Activated naive CD8-positive, alpha-beta T cell treated with anti-CD3 and anti-CD28 coated beads, Interleukin-2, amount 10 ng/mL, durations not matched to agents 7 days and 5 days (primary cell): ENCODE data around the gene GABRR2. TPM values are rescaled to one million over a fixed set of nuclear protein-coding genes. Genes with fewer than 3 reads are reported as not detected.

Experiments used
- ATAC-seq: fragments of 150-1000 bp; cut with Tn5 transposase; one replicate; pipeline ENCODE4 v1.10.0; 2021; ENCODE audit warnings: low read depth, moderate library complexity
- POLR2A ChIA-PET: fragments of 350-600 bp; sonication (Branson Sonifier 250); formaldehyde crosslinking; loops from one replicate; lab custom pipeline; 2021; ENCODE audit warnings: antibody characterized with exemption; lab: Charles Lee
- DNase-seq: peaks from one replicate; pipeline ENCODE4 v3.0.0; 2021
- H3K27ac Mint-ChIP-seq: one replicate; pipeline ENCODE4 v1.8.0; 2022; ENCODE audit warnings: mild to moderate bottlenecking, mixed read lengths
- H3K27me3 Mint-ChIP-seq: one replicate; pipeline ENCODE4 v1.8.0; 2022; ENCODE audit warnings: mild to moderate bottlenecking, moderate library complexity, mixed read lengths
- H3K36me3 Mint-ChIP-seq: one replicate; pipeline ENCODE4 v1.8.0; 2021; ENCODE audit warnings: mild to moderate bottlenecking, mixed read lengths
- H3K4me1 Mint-ChIP-seq: one replicate; pipeline ENCODE4 v1.8.0; 2021; ENCODE audit warnings: mixed read lengths
- H3K4me3 Mint-ChIP-seq: one replicate; pipeline ENCODE4 v1.8.0; 2022; ENCODE audit warnings: mild to moderate bottlenecking, moderate library complexity, mixed read lengths
- H3K9me3 Mint-ChIP-seq: one replicate; pipeline ENCODE4 v1.8.0; 2021; ENCODE audit warnings: mixed read lengths
- total RNA-seq, 2 experiments: library from RNA; stranded (reverse); gene quantifications; one replicate each; pipeline ENCODE4 v1.2.3, GENCODE V29; 2021

GABRR2 gene
- total RNA-seq, 2 experiments from 2014 or later = 0.74 to 0.75 TPM

DNA sequence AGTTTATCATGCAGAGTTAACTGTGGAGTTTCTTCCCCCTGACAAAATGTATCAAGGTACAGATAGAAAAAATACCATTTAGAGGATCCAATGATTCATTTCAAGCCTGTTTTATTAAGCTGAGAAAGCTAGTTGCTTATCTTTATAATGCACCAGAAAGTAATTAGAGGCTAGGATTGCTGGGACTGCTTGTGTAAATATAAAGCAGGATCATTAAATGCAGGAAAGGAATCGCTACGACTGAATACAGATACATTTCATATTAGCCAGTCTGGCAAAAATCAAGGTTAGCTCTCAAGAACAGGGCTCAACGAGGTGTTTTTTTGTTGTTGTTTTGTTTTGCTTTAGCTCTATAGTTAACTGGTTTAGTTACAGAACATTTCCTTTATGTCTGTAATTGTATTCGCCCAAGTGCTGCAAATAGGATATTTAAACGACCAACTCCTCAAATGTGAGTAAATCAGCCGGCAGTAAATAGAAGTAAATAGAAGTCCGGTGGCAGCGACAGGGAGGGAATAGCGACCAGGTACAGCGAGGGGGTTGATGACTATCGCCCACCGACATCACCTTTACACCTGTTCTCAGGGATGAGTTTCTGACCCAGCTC, 36.7 kb upstream of the GABRR2 start:
- Mint-ChIP-seq H3K9me3 (no peaks in the 10 kb centered on the region), H3K27ac (peak overlapping the region; percentile 93), H3K4me3 (peak overlapping the region; percentile 96), H3K4me1 (peaks cover 48% of the 10 kb centered on the region), H3K36me3 (peaks cover 1% of the 10 kb centered on the region), H3K27me3 (no peaks in the 10 kb centered on the region)
- DNase-seq (no peak), ATAC-seq (no peak)
- POLR2A ChIA-PET = interaction anchor here (0.5 to 4.6 kb wide), 11 partner anchors 8 to 512 kb away, joined by 3 to 24 read pairs (median 6); partner anchors contain the start of genes CASP8AP2, LYRM2, PM20D2 and PNRC1

DNA sequence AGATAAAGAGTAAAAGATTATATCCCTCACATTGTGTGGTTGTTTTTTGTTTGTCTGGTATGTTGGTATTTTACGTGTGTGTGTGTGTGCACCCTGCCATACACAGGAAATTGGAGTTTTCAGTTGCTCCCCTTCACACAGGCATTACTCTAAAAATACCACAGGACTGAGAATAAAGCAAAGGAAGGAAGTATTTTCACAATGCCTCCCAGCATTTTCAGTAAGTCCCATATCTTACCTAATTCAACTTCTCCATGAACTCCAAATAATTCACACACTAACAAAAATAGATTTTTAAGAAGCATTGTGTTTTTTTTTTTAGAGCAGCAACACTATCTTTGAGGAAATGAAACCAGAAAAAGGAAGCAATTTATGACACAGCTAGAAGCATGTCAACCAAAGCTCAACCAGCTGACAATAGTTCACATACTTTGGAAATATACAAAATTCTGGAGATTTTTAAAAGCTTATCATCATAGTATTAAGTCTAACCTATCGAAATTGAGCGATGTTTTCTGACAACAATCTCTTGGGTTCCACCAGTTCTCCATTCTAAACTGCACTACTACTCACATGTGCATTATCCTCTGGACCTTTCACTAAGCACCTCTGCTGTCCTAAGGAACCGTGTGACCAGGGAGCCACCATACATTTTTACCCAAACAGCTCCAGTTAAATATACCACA, 35.3 kb upstream of the GABRR2 start:
- Mint-ChIP-seq H3K27ac (peak overlapping the region; percentile 80), H3K36me3 (peaks cover 1% of the 10 kb centered on the region), H3K4me1 (peaks cover 45% of the 10 kb centered on the region), H3K4me3 (peak overlapping the region; percentile 96), H3K27me3 (no peaks in the 10 kb centered on the region), H3K9me3 (no peaks in the 10 kb centered on the region)
- no peak for ATAC-seq
- DNase-seq = no peak
- POLR2A ChIA-PET = interaction anchor here (0.5 to 2.4 kb wide), 9 partner anchors 10 to 1878 kb away, joined by 3 to 12 read pairs (median 6); partner anchors contain the start of genes LYRM2, MAP3K7 and PM20D2

DNA sequence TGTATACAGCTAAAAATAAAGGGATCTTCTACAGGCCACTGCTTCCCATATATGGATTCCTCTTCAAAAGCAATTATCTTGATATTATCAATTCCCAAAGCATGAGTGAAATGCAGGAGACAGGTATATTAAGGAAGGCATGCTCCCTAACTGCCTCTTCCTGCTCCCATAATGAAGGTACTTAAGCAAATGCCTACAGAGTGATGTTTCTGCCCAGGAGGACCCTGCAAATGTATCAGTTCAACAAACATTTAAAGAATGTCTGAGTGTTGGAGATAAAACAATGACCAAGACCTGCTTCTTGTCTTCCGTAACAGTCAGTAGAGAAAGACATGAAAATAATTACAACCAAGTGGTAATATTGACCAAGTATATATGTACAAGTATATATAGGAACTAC, 33.3 kb upstream of the GABRR2 start:
- POLR2A ChIA-PET = no interaction called here
- DNase-seq = no peak
- Mint-ChIP-seq H3K27ac (no peak overlapping the region), H3K36me3 (peaks cover 1% of the 10 kb centered on the region), H3K4me1 (peaks cover 40% of the 10 kb centered on the region), H3K9me3 (no peaks in the 10 kb centered on the region), H3K4me3 (no peak overlapping the region), H3K27me3 (no peaks in the 10 kb centered on the region)
- no peak for ATAC-seq

DNA sequence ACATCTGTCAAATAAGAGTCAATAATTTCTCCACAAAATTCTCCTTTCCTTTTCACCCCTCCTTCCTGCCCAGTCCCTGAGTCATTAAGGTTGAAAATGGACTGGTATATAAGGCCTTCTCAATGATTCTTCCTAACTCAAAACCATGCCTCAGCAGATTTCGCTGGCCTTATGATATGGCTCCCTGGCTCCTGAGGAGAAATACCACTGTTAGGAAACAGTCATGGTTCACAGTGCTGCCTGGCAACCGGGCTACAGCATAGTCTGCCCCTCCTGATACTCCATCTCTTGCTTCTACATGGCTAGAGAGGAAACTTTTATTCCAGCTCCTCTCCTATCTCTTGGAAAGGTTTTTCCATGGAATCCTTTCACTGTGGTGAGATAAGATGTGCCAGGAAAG, 32.7 kb upstream of the GABRR2 start:
- no peak for ATAC-seq
- Mint-ChIP-seq H3K4me3 (no peak overlapping the region), H3K27ac (no peak overlapping the region), H3K27me3 (no peaks in the 10 kb centered on the region), H3K9me3 (no peaks in the 10 kb centered on the region), H3K36me3 (peaks cover 1% of the 10 kb centered on the region), H3K4me1 (peaks cover 39% of the 10 kb centered on the region)
- no peak for DNase-seq
- POLR2A ChIA-PET = interaction anchor here (1.2 kb wide), 1 partner anchor 9 kb away, joined by 4 read pairs; no protein-coding TSS in a partner anchor

DNA sequence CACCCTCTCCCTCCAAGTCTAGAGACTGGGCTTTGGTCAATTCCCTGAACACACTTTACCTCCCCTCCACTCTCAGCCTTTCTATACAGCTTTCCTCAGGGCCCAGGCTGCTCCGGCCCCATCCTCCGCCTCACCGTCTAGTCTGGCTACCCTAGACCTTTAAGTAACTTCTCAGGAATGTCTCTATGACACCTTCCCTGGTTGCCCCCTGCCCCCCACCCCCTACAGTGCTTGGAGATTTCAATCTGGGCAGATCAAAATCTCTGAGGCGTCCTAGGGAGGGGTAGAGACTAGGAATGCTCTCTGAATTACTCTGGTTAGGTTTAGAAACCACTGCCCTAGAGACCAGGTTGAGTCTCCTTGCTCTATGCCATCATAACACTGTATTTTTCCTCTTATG, 31.3 kb upstream of the GABRR2 start:
- Mint-ChIP-seq H3K27me3 (no peaks in the 10 kb centered on the region), H3K9me3 (no peaks in the 10 kb centered on the region), H3K27ac (no peak overlapping the region), H3K4me3 (no peak overlapping the region), H3K4me1 (peaks cover 37% of the 10 kb centered on the region), H3K36me3 (peaks cover 1% of the 10 kb centered on the region)
- DNase-seq (no peak), ATAC-seq (no peak)
- POLR2A ChIA-PET = interaction anchor here (1.3 kb wide), 1 partner anchor 9 kb away, joined by 3 read pairs; no protein-coding TSS in a partner anchor

DNA sequence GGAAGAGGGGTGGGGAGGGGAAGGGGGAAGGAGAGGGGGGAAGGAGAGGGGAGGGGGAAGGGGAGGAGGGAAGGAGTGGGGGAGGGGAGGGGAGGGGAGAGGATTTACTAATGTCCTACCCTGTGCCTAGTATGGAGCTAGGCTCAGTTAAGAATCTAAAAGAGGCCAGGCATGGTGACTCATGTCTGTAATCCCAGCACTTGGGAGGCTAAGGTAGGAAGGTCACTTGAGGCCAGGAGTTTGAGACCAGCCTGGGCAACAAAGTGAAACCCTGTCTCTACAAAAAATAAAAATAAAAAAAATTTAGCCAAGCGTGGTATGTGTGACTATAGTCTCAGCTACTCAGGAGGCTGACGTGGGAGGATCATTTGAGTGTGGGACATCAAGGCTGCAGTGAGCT, 24.5 kb upstream of the GABRR2 start:
- Mint-ChIP-seq H3K9me3 (no peaks in the 10 kb centered on the region), H3K4me1 (peaks cover 8% of the 10 kb centered on the region), H3K27me3 (no peaks in the 10 kb centered on the region), H3K27ac (no peak overlapping the region), H3K4me3 (no peak overlapping the region), H3K36me3 (peaks cover 21% of the 10 kb centered on the region)
- POLR2A ChIA-PET = no interaction called here
- DNase-seq = no peak
- no peak for ATAC-seq

DNA sequence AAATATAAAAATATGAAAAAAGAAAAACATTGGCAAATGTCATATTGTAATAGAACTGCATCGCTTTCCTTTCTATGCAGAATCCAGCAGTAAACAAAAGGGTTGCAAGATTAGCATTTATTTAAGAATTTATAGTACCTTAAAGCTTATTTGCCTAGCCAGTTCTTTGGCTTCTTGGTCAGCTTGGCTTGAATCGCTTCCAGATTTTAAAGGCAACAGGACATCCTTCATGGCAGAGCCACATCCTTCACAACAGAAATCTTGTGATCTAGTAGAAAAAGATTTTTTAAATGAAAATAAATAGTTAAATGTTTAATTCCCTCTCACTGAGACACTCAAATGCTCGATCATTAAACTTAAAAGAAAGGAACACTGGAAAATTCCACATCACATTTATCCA, 20.1 kb upstream of the GABRR2 start:
- DNase-seq (no peak), ATAC-seq (no peak)
- peaks cover 4% of the 10 kb centered on the region for H3K4me1 Mint-ChIP-seq
- H3K4me3 Mint-ChIP-seq = no peak overlapping the region
- no peaks in the 10 kb centered on the region for H3K9me3 Mint-ChIP-seq
- no peak overlapping the region for H3K27ac Mint-ChIP-seq
- H3K36me3 Mint-ChIP-seq = peaks cover 33% of the 10 kb centered on the region
- POLR2A ChIA-PET = no interaction called here
- H3K27me3 Mint-ChIP-seq = no peaks in the 10 kb centered on the region

DNA sequence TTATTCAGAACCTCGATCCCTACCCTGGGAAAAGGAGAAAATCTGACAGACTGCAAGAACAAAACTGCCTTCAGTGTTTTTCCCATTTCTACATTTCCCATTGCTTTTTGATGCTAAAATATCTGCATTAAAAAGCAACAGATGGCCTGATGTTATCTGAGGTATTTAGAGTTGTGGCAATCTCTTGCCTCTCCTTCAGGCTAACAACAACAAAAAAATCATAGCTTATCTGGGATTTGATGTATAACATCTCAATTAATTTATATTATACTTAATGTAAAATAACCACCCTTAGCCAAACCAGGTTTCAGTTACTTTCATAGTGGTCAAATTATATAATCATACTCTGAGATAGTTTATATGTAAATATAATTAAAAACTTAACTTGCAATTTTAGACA, 15.8 kb upstream of the GABRR2 start:
- POLR2A ChIA-PET = no interaction called here
- Mint-ChIP-seq H3K4me1 (no peaks in the 10 kb centered on the region), H3K36me3 (peaks cover 38% of the 10 kb centered on the region), H3K9me3 (no peaks in the 10 kb centered on the region), H3K4me3 (no peak overlapping the region), H3K27ac (no peak overlapping the region), H3K27me3 (no peaks in the 10 kb centered on the region)
- no peak for ATAC-seq
- DNase-seq = no peak

DNA sequence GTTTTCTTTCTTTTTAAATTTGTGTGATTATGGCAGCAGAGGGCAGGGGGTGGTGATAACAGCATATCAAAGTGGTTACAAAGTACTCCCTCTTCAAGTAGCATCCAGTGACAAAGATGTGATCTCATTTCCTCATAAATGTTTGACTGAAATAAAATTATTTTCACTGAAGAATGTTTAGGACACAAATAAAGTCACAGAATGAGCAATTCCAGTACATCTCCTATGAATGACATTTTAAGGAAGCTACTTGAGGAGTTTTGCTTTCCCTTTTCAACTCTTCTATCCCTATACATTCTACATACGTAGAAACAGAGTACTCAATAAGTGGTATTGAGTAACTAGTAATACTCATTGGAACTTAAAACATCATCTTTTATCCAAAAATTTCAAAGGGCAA, 13.9 kb upstream of the GABRR2 start:
- no peak for DNase-seq
- no peaks in the 10 kb centered on the region for H3K27me3 Mint-ChIP-seq
- no peaks in the 10 kb centered on the region for H3K9me3 Mint-ChIP-seq
- no peaks in the 10 kb centered on the region for H3K4me1 Mint-ChIP-seq
- POLR2A ChIA-PET = no interaction called here
- H3K27ac Mint-ChIP-seq = no peak overlapping the region
- peaks cover 39% of the 10 kb centered on the region for H3K36me3 Mint-ChIP-seq
- H3K4me3 Mint-ChIP-seq = no peak overlapping the region
- ATAC-seq = no peak

DNA sequence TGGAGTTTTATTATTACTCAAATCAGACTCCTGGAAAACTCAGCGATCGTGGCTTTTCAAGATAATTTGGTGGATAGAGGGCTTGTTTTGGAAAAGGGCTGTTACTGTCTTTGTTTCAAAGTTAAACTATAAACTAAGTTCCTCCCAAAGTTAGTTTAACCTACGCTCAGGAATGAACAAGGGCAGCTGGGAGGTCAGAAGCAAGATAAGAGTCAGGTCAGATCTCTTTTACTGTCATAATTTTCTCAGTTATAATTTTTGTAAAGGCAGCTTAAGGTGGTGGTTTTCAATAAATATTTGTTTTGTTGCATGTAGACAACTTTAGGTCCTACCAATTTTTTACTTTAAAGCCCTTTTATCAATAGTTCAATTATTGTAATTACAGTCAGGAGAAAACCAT, 9.2 kb upstream of the GABRR2 start:
- Mint-ChIP-seq H3K4me1 (no peaks in the 10 kb centered on the region), H3K27ac (no peak overlapping the region), H3K9me3 (peaks cover 1% of the 10 kb centered on the region), H3K27me3 (no peaks in the 10 kb centered on the region), H3K36me3 (peaks cover 35% of the 10 kb centered on the region), H3K4me3 (no peak overlapping the region)
- DNase-seq = no peak
- no peak for ATAC-seq
- POLR2A ChIA-PET = no interaction called here

DNA sequence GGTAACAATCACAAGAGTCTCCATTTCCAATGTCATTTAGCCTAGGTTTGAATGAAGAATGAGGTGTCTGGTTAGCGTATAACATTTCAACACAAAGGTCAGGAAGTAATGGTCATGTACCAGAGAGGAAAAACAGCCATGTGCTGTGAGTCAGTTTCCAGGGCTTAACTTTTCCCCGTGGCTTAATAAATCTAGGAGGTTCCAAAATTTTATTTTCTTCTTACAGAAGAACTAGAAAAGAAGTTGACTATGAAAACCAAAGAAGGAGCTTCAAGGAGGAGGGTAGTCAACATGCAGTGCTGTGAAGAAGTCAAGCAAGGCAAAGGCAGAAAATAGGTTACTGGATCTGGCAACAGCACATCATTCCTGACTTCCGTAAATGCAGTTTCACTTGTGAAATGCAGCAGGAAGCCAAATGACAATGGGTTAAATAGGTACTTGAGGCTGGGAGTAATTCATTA, 8.4 kb upstream of the GABRR2 start:
- no peak overlapping the region for H3K27ac Mint-ChIP-seq
- ATAC-seq (no peak), DNase-seq (no peak)
- H3K9me3 Mint-ChIP-seq = peaks cover 1% of the 10 kb centered on the region
- H3K4me1 Mint-ChIP-seq = no peaks in the 10 kb centered on the region
- no peaks in the 10 kb centered on the region for H3K27me3 Mint-ChIP-seq
- POLR2A ChIA-PET = no interaction called here
- peaks cover 32% of the 10 kb centered on the region for H3K36me3 Mint-ChIP-seq
- H3K4me3 Mint-ChIP-seq = no peak overlapping the region

DNA sequence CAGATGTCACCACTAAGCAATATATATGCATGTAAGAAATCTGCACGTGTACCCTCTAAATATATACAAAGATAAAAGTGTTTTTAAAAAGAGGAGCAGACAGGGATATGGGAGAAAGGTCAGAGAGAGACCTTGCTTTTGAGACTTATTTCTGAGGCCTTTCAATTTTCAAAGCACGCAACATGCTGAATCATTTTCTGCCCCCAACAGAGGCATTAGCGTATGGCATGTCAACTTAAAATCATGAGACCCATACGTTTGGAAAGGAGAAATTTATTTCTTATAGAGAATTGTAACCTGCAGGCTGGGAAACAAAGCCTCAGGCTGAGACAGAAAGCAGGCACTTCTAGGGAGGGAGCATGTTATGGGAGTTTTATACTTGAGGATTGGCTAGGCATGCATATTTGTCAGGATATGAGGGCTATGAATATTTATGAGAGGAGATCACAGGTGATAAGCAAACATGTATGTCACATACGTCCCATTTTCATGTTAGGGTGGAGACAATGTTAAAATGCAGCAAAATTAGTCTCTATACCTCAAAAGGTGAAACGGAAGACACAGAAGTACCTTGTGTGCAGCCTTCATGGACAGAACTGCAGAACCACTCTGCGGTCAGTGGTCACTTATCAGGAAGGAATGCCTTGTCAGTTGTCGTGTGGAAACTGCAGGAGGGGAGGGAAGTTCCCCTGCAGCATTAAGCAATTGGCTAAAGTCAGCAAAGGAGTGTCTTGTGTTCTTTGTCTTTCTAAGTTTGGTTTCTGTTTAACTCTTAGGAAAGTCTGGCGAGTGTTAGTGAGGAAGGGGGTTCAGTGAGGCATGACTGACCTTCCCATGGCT, 6.3 kb upstream of the GABRR2 start:
- peaks cover 1% of the 10 kb centered on the region for H3K9me3 Mint-ChIP-seq
- H3K27ac Mint-ChIP-seq = no peak overlapping the region
- no peak for ATAC-seq
- H3K4me3 Mint-ChIP-seq = no peak overlapping the region
- peaks cover 30% of the 10 kb centered on the region for H3K36me3 Mint-ChIP-seq
- no peaks in the 10 kb centered on the region for H3K27me3 Mint-ChIP-seq
- peaks cover 3% of the 10 kb centered on the region for H3K4me1 Mint-ChIP-seq
- no peak for DNase-seq
- POLR2A ChIA-PET = no interaction called here

DNA sequence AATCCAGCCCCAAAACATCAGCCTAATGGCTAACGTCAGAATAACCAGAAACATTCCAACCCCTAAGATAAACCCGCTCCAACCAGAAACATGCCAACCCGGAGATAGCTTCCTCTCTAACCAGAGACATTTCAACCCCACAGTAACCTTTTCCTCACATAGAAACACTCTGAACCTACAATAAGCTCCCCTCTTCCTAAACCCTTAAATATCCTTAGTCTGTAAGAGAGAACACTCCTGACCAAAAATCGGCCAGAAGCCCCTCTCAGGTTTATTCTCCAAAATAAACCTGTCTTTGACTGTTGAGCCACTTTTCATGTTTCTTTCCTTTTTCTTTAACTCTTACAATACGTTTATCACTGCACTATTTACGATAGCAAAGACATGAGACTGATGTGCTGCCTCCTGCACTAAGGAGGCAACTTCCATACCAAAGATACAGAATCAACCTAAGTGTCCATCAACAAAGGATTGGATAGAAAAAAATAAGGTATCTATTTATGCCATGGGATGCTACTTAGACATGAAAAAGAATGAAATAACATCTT, 5.0 kb upstream of the GABRR2 start:
- no peak for DNase-seq
- Mint-ChIP-seq H3K27ac (no peak overlapping the region), H3K4me1 (peaks cover 3% of the 10 kb centered on the region), H3K36me3 (peaks cover 26% of the 10 kb centered on the region), H3K27me3 (no peaks in the 10 kb centered on the region), H3K9me3 (peaks cover 1% of the 10 kb centered on the region), H3K4me3 (no peak overlapping the region)
- POLR2A ChIA-PET = no interaction called here
- no peak for ATAC-seq
